Dendritic cell treated with granulocyte-macrophage colony-stimulating factor and Interleukin-4, amounts not matched to agents 40 ng/mL and 50 ng/mL, for 4 days (primary cell): ENCODE measurements around the gene RCOR3.
"Not testable (repeated sequence)": the region's sequence is repeated elsewhere in the genome, so short reads cannot be mapped to it uniquely, and the experiment has no call there.

ENCODE experiments used
- H3K27ac Mint-ChIP-seq: one replicate; pipeline ENCODE4 v1.8.0; 2022; ENCODE audit warnings: mild to moderate bottlenecking, mixed read lengths
- H3K27me3 Mint-ChIP-seq: one replicate; pipeline ENCODE4 v1.8.0; 2022; ENCODE audit warnings: mild to moderate bottlenecking, mixed read lengths
- H3K36me3 Mint-ChIP-seq: one replicate; pipeline ENCODE4 v1.8.0; 2022; ENCODE audit warnings: low read depth, mixed read lengths
- H3K4me1 Mint-ChIP-seq: one replicate; pipeline ENCODE4 v1.8.0; 2022; ENCODE audit warnings: low read depth, mixed read lengths
- H3K4me3 Mint-ChIP-seq: one replicate; pipeline ENCODE4 v1.8.0; 2022; ENCODE audit warnings: mild to moderate bottlenecking, moderate library complexity, mixed read lengths
- H3K9me3 Mint-ChIP-seq: one replicate; pipeline ENCODE4 v1.8.0; 2022; ENCODE audit warnings: mixed read lengths
- intact Hi-C: fragments of 100-400 bp; cut with micrococcal nuclease; formaldehyde crosslinking; loops from one replicate; pipeline ENCODE4 v1.15.0; 2022

Gene RCOR3

DNA sequence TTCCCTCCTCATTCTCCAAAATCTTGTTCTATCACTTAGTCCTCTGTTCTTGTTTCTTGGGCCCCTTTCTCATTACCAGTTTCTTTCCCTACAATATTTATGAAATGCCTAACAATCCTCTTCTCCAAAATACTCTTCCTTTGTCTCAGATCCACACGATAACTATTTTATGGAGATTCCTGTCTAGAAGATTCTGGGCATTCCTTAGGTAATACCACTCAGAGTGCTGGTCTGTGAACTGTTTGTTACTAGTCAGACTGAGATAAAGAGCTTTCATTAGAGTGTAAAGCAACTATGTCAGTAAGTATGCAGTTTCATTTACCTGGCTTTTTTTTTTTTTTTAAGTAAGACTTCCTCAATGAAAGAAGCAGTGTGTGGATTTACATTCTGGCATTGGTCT is 18.1 kb upstream of the RCOR3 start:
- intact Hi-C loops: no loop called here
- Mint-ChIP-seq H3K4me3 (no peak overlapping the region), H3K27ac (no peak overlapping the region), H3K27me3 (no peaks in the 10 kb centered on the region), H3K4me1 (no peaks in the 10 kb centered on the region), H3K36me3 (no peaks in the 10 kb centered on the region), H3K9me3 (no peaks in the 10 kb centered on the region)

DNA sequence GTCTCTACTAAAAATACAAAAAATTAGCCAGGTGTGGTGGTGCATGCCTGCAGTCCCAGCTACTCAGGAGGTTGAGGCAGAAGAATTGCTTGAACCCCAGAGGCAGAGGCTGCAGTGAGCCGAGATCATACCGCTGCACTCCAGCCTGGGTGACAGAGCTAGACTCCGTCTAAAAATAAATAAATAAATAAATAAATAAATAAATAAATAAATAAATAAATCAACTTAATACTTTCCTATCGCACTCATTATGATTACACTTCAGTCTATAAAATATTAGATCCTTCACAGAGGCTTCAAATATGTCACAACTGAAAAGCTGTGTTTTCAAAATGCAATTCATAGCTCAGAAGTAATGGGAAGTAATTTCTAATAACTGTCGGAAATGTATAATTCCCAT is 15.5 kb upstream of the RCOR3 start:
- H3K36me3 Mint-ChIP-seq, H3K9me3 Mint-ChIP-seq, H3K4me1 Mint-ChIP-seq, H3K4me3 Mint-ChIP-seq, H3K27me3 Mint-ChIP-seq, intact Hi-C loops, H3K27ac Mint-ChIP-seq: not testable (repeated sequence)

- H3K36me3 Mint-ChIP-seq, H3K4me1 Mint-ChIP-seq, H3K27ac Mint-ChIP-seq, H3K4me3 Mint-ChIP-seq, intact Hi-C loops, H3K9me3 Mint-ChIP-seq, H3K27me3 Mint-ChIP-seq: not testable (repeated sequence)
These were observed 12.6 kb upstream of the RCOR3 start for GRCh38 chr1:211246583-211246982.

GRCh38 chr1:211247921-211248320 is 11.2 kb upstream of the RCOR3 start:
- intact Hi-C loops: no loop called here
- H3K27ac Mint-ChIP-seq: no peak overlapping the region
- no peaks in the 10 kb centered on the region for H3K4me1 Mint-ChIP-seq
- no peaks in the 10 kb centered on the region for H3K9me3 Mint-ChIP-seq
- no peak overlapping the region for H3K4me3 Mint-ChIP-seq
- peaks cover 5% of the 10 kb centered on the region for H3K27me3 Mint-ChIP-seq
- no peaks in the 10 kb centered on the region for H3K36me3 Mint-ChIP-seq

- not testable (repeated sequence) for H3K9me3 Mint-ChIP-seq, H3K27ac Mint-ChIP-seq, H3K27me3 Mint-ChIP-seq, H3K36me3 Mint-ChIP-seq, H3K4me3 Mint-ChIP-seq, H3K4me1 Mint-ChIP-seq
- intact Hi-C loops: loop anchor here (10.0 kb wide), 1 partner anchor 115 kb away; the partner anchor contains the start of gene KCNH1
These were observed 9.6 kb upstream of the RCOR3 start for GRCh38 chr1:211249611-211250010.

DNA sequence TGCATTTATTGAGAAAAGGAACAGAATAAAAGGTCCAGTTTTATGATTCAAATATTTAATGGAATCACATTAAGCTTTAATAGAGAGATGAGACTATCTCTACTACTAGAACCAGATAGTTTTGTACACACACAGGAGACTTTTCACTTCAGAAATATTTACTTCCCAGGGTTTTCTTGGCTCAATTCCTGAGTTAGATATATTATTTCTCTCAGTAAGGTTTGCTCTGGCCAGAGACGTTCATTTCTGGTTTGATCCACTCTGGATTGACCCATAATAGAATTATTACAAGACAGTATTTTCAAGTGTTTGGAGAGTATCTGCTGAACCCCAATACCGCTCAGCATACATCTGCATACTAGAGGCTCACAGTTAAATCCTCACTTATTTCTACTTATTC is 1.3 kb upstream of the RCOR3 start:
- peaks cover 26% of the 10 kb centered on the region for H3K4me1 Mint-ChIP-seq
- intact Hi-C loops: loop anchor here (2.0 to 10.0 kb wide), 2 partner anchors 123 to 125 kb away; partner anchors contain the start of gene KCNH1
- H3K9me3 Mint-ChIP-seq: no peaks in the 10 kb centered on the region
- H3K36me3 Mint-ChIP-seq: peaks cover 27% of the 10 kb centered on the region
- H3K27me3 Mint-ChIP-seq: peaks cover 2% of the 10 kb centered on the region
- H3K27ac Mint-ChIP-seq: peak overlapping the region; percentile 99
- peak overlapping the region; percentile 94 for H3K4me3 Mint-ChIP-seq

GRCh38 chr1:211258310-211258755 is 833 bp upstream of the RCOR3 start:
- intact Hi-C loops: loop anchor here (2.0 to 10.0 kb wide), 2 partner anchors 124 kb away; partner anchors contain the start of gene KCNH1
- Mint-ChIP-seq H3K27me3 (no peaks in the 10 kb centered on the region), H3K4me3 (peak overlapping the region; percentile 94), H3K9me3 (no peaks in the 10 kb centered on the region), H3K36me3 (peaks cover 27% of the 10 kb centered on the region), H3K4me1 (peaks cover 26% of the 10 kb centered on the region), H3K27ac (peak overlapping the region; percentile 99)

DNA sequence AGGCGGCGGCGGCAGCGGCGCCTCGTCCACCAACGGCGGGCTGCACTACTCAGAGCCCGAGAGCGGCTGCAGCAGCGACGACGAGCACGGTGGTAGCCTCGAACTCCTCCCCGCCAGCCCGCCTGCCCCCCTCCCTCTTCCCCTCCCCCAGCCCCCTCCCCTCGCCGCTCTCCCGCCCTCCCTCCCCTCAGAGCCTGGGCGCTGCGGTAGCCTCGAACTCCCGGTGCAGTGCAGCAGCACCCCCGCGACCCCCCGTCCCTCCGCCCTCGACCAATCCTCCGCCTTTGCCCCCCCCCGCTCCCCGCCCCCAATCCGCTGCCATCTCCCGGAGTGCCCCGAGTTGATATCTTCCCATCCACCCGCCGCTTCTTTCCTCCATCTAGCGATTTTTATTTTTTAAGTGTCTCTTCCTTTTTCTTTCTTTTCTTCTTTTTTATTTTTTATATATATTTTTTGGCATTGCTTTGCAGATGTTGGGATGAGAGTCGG is 516 bp downstream of the RCOR3 start:
- Mint-ChIP-seq H3K4me3 (peak overlapping the region; percentile 92), H3K27ac (peak overlapping the region; percentile 99), H3K36me3 (peaks cover 40% of the 10 kb centered on the region), H3K9me3 (no peaks in the 10 kb centered on the region), H3K4me1 (peaks cover 26% of the 10 kb centered on the region), H3K27me3 (no peaks in the 10 kb centered on the region)
- intact Hi-C loops: loop anchor here (2.0 to 10.0 kb wide), 2 partner anchors 123 to 125 kb away; partner anchors contain the start of gene KCNH1

GRCh38 chr1:211260141-211261107 is 1.3 kb downstream of the RCOR3 start:
- intact Hi-C loops: no loop called here
- peaks cover 26% of the 10 kb centered on the region for H3K4me1 Mint-ChIP-seq
- H3K36me3 Mint-ChIP-seq: peaks cover 46% of the 10 kb centered on the region
- peak overlapping the region; percentile 92 for H3K4me3 Mint-ChIP-seq
- no peaks in the 10 kb centered on the region for H3K9me3 Mint-ChIP-seq
- H3K27ac Mint-ChIP-seq: peak overlapping the region; percentile 99
- no peaks in the 10 kb centered on the region for H3K27me3 Mint-ChIP-seq

GRCh38 chr1:211261229-211261628 is 2.1 kb downstream of the RCOR3 start:
- intact Hi-C loops: no loop called here
- peaks cover 31% of the 10 kb centered on the region for H3K4me1 Mint-ChIP-seq

GRCh38 chr1:211263022-211263421 is 3.9 kb downstream of the RCOR3 start:
- peaks cover 19% of the 10 kb centered on the region for H3K4me1 Mint-ChIP-seq
- H3K27ac Mint-ChIP-seq, H3K9me3 Mint-ChIP-seq, H3K27me3 Mint-ChIP-seq, intact Hi-C loops, H3K4me3 Mint-ChIP-seq: not testable (repeated sequence)
- peaks cover 58% of the 10 kb centered on the region for H3K36me3 Mint-ChIP-seq

More at GRCh38 chr1:211261229-211261628, 2.1 kb downstream of the RCOR3 start:
- Mint-ChIP-seq H3K4me3 (peak overlapping the region; percentile 92), H3K36me3 (peaks cover 51% of the 10 kb centered on the region), H3K9me3 (no peaks in the 10 kb centered on the region), H3K27me3 (no peaks in the 10 kb centered on the region), H3K27ac (peak overlapping the region; percentile 99)

DNA sequence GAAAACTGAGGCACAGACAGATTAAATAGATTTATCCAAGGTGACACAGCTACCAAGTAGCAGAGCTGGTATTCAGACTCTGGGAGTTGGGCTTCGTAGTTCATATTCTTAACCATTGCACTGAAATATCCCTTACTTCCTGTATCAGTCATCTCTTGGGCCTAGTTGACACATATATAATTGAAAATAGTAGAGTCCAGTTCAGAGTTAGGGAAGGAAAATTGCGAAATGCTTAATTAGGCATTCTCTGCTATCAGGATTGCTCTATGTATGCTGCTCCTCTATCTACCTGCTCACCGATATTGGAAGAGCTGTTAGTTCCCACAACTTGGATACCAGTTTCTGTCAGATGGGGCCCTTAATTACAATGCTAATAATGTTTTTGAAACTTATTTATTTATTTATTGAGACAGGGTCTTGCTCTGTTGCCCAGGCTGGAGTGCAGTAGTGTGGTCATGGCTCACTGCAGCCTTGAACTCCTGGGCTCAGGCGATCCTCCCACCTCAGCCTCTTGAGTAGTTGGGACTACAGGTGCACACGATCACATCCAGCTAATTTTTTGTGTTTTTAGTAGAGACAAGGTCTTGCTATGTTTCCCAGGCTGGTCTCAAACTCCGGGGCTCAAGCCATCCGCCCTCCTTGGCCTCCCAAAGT is 8.2 kb downstream of the RCOR3 start:
- no peak overlapping the region for H3K27ac Mint-ChIP-seq

DNA sequence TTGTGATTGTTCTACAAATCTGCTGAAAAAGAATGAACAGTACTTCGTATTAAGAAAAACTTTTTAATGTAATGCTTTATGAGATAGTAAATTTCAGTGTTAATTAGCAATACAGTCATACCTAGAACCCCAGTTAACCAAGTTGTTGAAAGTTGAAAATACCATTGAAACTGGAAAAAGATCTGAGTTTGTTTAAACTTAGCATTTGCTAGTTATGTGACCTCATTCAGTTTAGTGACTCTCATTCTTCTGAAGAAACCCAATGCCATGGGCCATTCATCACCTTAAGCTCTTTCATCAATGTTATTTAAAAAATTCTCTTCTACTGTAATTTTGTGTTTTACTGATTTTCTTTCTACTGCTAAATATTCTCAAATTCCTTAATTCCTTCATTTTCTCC is 20.2 kb downstream of the RCOR3 start:
- no peak overlapping the region for H3K4me3 Mint-ChIP-seq
- H3K27ac Mint-ChIP-seq: no peak overlapping the region
- intact Hi-C loops: no loop called here
- H3K27me3 Mint-ChIP-seq: no peaks in the 10 kb centered on the region
- no peaks in the 10 kb centered on the region for H3K9me3 Mint-ChIP-seq
- H3K4me1 Mint-ChIP-seq: no peaks in the 10 kb centered on the region
- H3K36me3 Mint-ChIP-seq: peaks cover 29% of the 10 kb centered on the region

More for the DNA sequence above, 8.2 kb downstream of the RCOR3 start:
- no peaks in the 10 kb centered on the region for H3K27me3 Mint-ChIP-seq
- H3K4me3 Mint-ChIP-seq: no peak overlapping the region
- peaks cover 59% of the 10 kb centered on the region for H3K36me3 Mint-ChIP-seq
- H3K9me3 Mint-ChIP-seq: no peaks in the 10 kb centered on the region
- intact Hi-C loops: no loop called here
- peaks cover 5% of the 10 kb centered on the region for H3K4me1 Mint-ChIP-seq

- Mint-ChIP-seq H3K27ac (no peak overlapping the region), H3K9me3 (no peaks in the 10 kb centered on the region), H3K27me3 (no peaks in the 10 kb centered on the region), H3K4me3 (no peak overlapping the region), H3K4me1 (no peaks in the 10 kb centered on the region), H3K36me3 (peaks cover 45% of the 10 kb centered on the region)
- intact Hi-C loops: no loop called here
These were observed 21.7 kb downstream of the RCOR3 start for GRCh38 chr1:211280910-211281309.
